Cardiac septum (tissue), 1 donor: ENCODE measurements around the gene ZBTB49. TPM values are rescaled to one million over a fixed set of nuclear protein-coding genes. Genes with fewer than 3 reads are reported as not detected.
"Not testable (repeated sequence)": the region's sequence is repeated elsewhere in the genome, so short reads cannot be mapped to it uniquely, and the experiment has no call there.

ENCODE experiments used
- DNase-seq: peaks from one replicate; pipeline ENCODE4 v3.0.0-alpha.2; 2020; ENCODE audit warnings: low spot score
- intact Hi-C: fragments of 100-400 bp; cut with DNase I; formaldehyde crosslinking; loops from one replicate; pipeline ENCODE4 v1.14.0; 2022
- total RNA-seq: library from RNA; stranded (reverse); fragmentation: NEBNext Ultra II Directional; extraction: Animal tissue kit (Norgen Biotek cat#: 25700); gene quantifications from one replicate; pipeline ENCODE4 v1.2.1, GENCODE V29; 2021
- donor health status: DM: no; HTN: no; CAD: no.

ZBTB49 gene
- total RNA-seq, 1 donor from 2014 or later, result 7.7 TPM

DNA sequence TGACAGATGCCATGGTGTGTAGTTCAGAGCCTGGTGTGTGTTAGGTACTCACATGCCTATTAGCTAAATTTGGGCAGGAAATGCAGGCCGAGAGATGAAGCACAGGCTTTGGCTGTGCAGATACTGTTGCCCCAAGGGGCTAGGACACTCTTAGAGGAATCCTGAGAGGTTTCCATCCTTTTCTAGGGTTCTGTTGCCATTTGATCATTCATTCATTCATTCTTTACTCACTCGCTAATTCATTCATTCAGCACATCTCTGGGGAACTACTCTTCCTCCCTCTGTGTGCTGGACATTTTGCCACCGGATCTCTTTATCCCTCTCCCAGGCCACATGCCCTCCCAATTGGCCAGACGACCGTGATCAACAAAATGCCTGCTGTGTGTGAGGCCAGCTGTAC lies 53.0 kb downstream of the ZBTB49 start:
- intact Hi-C loops, result no loop called here
- DNase-seq, result no peak

GRCh38 chr4:4344915-4345527 lies 55.0 kb downstream of the ZBTB49 start:
- DNase-seq, result no peak
- intact Hi-C loops, result no loop called here

DNA sequence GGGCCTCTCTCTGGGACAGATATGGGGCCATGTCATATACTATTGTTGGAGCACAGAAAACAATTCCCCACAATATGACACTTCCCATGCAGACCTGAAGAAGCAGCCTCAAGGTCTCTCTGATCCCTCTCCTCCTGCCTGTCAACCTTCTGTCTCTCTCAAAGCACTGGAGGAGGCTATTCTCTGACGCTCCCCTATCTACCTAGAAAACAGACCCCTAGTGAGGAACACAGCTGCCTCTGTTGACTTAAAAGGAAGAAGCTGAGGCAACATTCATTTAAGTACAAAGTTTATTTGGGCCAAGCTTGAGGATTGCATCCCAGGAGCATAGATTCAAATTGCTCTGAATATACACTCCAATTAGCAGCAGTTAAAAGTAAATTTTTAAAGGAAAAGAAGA lies 57.5 kb downstream of the ZBTB49 start:
- intact Hi-C loops, result no loop called here
- DNase-seq, result no peak

GRCh38 chr4:4348585-4348984 lies 58.5 kb downstream of the ZBTB49 start:
- DNase-seq, intact Hi-C loops: not testable (repeated sequence)

- intact Hi-C loops, result no loop called here
Observed at GRCh38 chr4:4349867-4350266, 59.8 kb downstream of the ZBTB49 start.

DNA sequence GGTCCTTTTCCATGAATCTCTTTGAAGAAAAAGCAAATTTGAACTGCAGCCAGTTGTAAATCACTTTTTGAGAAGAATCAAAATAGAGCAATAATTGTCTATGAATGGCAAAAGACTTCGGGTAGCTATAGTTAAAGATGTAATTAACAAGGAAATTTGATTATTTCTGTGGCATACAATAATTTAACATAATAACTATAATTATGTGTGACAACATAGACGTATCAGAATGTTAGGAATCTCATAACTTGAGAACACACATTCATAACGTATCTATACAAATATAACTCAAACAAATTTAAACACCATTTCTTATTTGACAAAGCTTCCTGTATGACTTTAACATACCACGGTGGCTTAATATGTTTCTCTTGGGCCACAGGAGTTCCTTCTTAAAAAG lies 60.9 kb downstream of the ZBTB49 start:
- no peak for DNase-seq
- intact Hi-C loops, result no loop called here

More at GRCh38 chr4:4349867-4350266, 59.8 kb downstream of the ZBTB49 start:
- no peak for DNase-seq

GRCh38 chr4:4355302-4355701 lies 65.3 kb downstream of the ZBTB49 start:
- no peak for DNase-seq
- intact Hi-C loops, result no loop called here

DNA sequence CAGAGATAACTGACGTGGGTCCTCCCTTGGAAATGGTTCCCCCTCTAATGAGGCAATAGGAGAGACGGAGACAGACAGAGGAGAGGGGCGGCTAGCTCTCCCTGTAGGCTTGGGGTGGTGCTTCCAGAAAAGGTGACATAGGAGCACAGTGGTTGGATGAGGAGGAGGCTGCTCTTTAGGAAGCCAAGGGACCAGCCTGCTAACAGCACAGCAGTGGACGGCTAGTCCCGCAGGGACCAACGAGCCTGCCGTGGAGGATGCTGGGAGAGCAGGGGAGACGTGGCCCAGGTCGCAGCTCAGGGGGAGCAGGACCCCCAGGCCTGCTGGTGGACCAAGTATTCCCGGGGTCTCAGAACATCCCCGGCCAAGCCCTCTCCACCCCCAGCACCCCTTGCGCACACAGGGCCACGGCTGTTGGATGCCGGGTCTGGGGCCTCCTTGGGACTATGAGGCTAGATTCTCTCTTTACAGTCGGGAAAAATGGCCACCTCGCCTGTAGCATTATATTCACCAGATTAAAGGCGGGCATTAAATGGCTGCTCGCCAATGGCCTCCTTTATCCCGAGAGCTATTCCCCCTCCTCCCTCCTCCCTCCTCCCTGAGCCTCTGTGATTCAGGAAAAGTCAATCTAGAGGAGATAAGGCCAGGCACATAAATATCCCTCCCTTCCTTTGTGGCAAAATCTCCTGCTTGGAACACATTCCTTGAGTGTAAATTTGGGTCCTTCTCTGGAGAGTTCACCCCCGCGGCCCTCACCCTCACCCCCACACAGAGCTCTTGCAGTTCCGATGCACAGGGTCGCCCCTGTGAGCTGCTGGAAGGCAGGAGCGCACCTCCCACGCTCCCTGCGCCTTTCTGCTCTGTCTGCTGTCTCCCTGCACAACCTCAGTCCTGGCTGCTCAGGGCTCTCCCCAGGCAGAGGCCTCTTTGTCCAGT lies 66.3 kb downstream of the ZBTB49 start:
- no peak for DNase-seq
- intact Hi-C loops, result no loop called here

GRCh38 chr4:4358093-4358854 lies 68.2 kb downstream of the ZBTB49 start:
- DNase-seq, result no peak
- intact Hi-C loops, result no loop called here

DNA sequence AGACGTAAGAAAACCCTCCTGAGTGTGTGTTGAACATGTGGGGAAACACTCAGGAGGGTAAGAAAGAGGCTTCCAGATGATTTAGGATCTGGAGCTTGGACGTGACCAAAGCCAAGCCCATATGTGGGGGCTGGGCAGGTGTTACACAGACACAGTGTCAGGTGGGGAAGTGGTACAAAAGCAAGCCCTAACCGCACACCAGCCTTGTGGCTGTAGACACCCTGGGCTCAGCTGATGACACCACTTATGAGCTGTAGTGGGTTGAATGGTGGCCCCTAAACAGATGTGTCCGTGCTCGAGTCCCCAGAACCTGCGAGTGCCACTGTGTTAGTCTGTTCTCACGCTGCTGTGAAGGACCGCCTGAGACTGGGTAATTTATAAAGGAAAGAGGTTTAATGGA lies 71.8 kb downstream of the ZBTB49 start:
- intact Hi-C loops, result no loop called here
- no peak for DNase-seq

DNA sequence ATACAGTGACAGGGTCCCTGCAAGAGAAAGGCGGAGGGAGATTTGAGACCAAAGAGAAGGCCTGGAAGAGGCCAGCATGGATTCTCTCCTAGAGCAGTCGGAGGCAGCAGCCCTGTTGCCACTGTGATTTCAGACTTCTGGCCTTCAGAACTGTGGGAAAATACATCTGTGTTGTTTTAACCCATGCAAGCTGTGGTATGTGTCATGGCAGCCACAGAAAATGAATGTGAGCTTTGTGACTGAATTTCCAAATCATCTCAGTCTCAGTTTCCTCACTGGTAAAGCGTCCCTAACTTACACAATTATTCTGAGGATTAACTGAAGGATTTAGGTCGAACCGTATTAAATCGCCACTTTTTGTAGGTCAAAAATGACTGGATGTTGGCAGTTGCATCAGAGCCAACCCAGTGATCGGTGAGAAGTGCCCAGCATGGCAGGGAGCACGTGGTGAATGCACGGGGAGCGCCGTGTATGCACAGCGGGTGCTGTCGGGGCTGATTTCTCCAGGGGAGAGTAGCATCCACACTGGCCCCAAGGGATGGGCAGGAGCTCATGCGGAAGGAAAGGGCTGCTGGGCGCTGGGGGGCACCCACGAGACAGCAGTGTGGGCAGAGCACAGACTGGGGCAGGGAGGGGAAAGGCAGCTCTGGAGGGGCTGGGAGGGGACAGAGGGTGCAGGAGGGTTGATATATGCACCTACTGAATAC lies 73.1 kb downstream of the ZBTB49 start:
- no peak for DNase-seq
- intact Hi-C loops, result no loop called here

- no peak for DNase-seq
Observed at GRCh38 chr4:4364061-4364460, 74.0 kb downstream of the ZBTB49 start.

DNA sequence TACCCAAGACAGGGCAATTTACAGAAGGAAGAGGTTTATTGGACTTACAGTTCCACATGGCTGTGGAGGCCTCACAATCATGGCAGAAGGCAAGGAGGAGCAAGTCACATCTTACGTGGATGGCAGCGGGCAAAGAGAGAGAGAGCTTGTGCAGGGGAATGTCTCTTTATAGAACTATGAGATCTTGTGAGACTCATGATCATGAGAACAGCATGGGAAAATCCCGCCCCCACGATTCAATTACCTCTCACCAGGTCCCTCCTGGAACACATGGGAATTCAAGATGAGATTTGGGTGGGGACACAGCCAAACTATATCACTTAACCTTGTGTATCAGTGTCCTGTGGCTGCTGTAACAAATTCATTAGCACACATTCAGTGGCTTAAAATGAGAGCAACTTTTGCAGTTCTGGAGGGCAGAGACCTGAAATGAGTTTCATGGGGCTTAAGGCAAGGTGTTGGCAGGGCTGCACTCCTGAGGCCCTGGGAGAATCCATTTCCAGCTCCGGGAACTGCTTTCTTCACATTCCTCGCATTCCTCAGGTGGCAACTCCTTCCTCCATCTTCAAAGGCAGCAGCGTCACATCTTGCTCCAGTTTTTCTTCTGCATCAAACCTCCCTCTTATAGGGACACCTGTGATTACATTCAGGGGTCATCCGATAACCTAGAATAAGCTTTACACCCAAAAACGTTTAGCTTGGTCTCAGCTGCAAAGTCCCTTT lies 74.6 kb downstream of the ZBTB49 start:
- intact Hi-C loops, result no loop called here
- no peak for DNase-seq

More at GRCh38 chr4:4364061-4364460, 74.0 kb downstream of the ZBTB49 start:
- intact Hi-C loops, result no loop called here

- no peak for DNase-seq
- intact Hi-C loops, result no loop called here
Observed at GRCh38 chr4:4368809-4369580, 78.9 kb downstream of the ZBTB49 start.
